MM.1S (cell line): ENCODE data around the gene CLDN34.

Experiments
- DNase-seq: peaks from one replicate; pipeline ENCODE4 v3.0.0-alpha.2; 2015
- H2AFZ ChIP-seq: fragments of 300-600 bp; sonication (generic); 2 replicates; pipeline ENCODE4 v1.6.0; 2016; ENCODE audit warnings: antibody characterized with exemption, low read length
- H3F3A ChIP-seq: fragments of 300-600 bp; sonication (generic); 2 replicates; pipeline ENCODE4 v1.6.1; 2016; ENCODE audit warnings: mild to moderate bottlenecking, antibody characterized with exemption, low read length, moderate library complexity, mixed read lengths; ENCODE audit not compliant: insufficient read depth
- H3K27ac ChIP-seq: fragments of 300-600 bp; sonication (generic); 2 replicates; pipeline ENCODE4 v1.5.1; 2016; ENCODE audit warnings: mild to moderate bottlenecking, low read length
- H3K27me3 ChIP-seq: fragments of 300-600 bp; sonication (generic); replicated peaks from 2 replicates; pipeline ENCODE4 v1.6.0; 2016; ENCODE audit warnings: low read length; ENCODE audit not compliant: insufficient read depth
- H3K36me3 ChIP-seq: fragments of 300-600 bp; sonication (generic); replicated peaks from 2 replicates; pipeline ENCODE4 v1.6.1; 2016; ENCODE audit warnings: mild to moderate bottlenecking, low read length, mixed read lengths; ENCODE audit not compliant: insufficient read depth
- H3K4me1 ChIP-seq: fragments of 300-600 bp; sonication (generic); 2 replicates; pipeline ENCODE4 v1.6.1; 2016; ENCODE audit warnings: low read length, mixed read lengths
- H3K4me2 ChIP-seq: fragments of 300-600 bp; sonication (generic); 2 replicates; pipeline ENCODE4 v1.6.0; 2016; ENCODE audit warnings: low read depth, low read length
- H3K4me3 ChIP-seq: fragments of 300-600 bp; sonication (generic); 2 replicates; pipeline ENCODE4 v1.5.1; 2016; ENCODE audit warnings: low read length, mixed read lengths
- H3K79me2 ChIP-seq: fragments of 300-600 bp; sonication (generic); 2 replicates; pipeline ENCODE4 v1.6.1; 2016; ENCODE audit warnings: mixed run types, low read length, mixed read lengths
- H3K9ac ChIP-seq: fragments of 300-600 bp; sonication (generic); 2 replicates; pipeline ENCODE4 v1.6.1; 2016; ENCODE audit warnings: low read length, mixed read lengths
- H3K9me2 ChIP-seq: fragments of 300-600 bp; sonication (generic); replicated peaks from 2 replicates; pipeline ENCODE4 v1.6.1; 2016; ENCODE audit warnings: mild to moderate bottlenecking, low read length, mixed read lengths; ENCODE audit not compliant: insufficient read depth
- H3K9me3 ChIP-seq: fragments of 300-600 bp; sonication (generic); replicated peaks from 2 replicates; pipeline ENCODE4 v1.6.1; 2016; ENCODE audit warnings: mild to moderate bottlenecking, low read length, mixed read lengths; ENCODE audit not compliant: insufficient read depth
- H4K20me1 ChIP-seq: fragments of 300-600 bp; sonication (generic); 2 replicates; pipeline ENCODE4 v1.6.1; 2016; ENCODE audit warnings: mild to moderate bottlenecking, low read length, moderate library complexity, mixed read lengths; ENCODE audit not compliant: insufficient read depth
- CTCF ChIP-seq: fragments of 300-600 bp; sonication (generic); IDR thresholded peaks from 2 replicates; pipeline ENCODE4 v1.5.1; 2016; ENCODE audit warnings: antibody characterized with exemption, low read length, mixed read lengths
- EZH2 ChIP-seq: fragments of 300-600 bp; sonication (generic); optimal IDR thresholded peaks from 2 replicates; pipeline ENCODE3; 2017; ENCODE audit warnings: low read depth, mild to moderate bottlenecking, antibody characterized with exemption, low read length, mixed read lengths
- EZH2phosphoT487 ChIP-seq: fragments of 300-600 bp; sonication (generic); IDR thresholded peaks from 2 replicates; pipeline ENCODE4 v1.6.1; 2018; ENCODE audit warnings: antibody characterized with exemption, low read length

CLDN34 gene

GRCh38 chrX:10006770-10007169 lies 39.6 kb downstream of the CLDN34 start:
- DNase-seq, result no peak
- no peak overlapping the region for H2AFZ ChIP-seq
- H3F3A ChIP-seq, result no peaks in the 10 kb centered on the region; the same call in 1 of the 2 replicates
- TF ChIP-seq CTCF (no peak), EZH2phosphoT487 (no peak), EZH2 (no peak)
- H3K4me3 ChIP-seq, result no peak overlapping the region
- no peak overlapping the region for H3K27ac ChIP-seq
- peaks cover 6% of the 10 kb centered on the region; the same call in 1 of the 2 replicates for H3K4me1 ChIP-seq
- H3K27me3 ChIP-seq, result no peaks in the 10 kb centered on the region
- no peak overlapping the region for H3K9ac ChIP-seq
- no peaks in the 10 kb centered on the region for H3K9me2 ChIP-seq
- no peaks in the 10 kb centered on the region for H4K20me1 ChIP-seq
- no peaks in the 10 kb centered on the region for H3K36me3 ChIP-seq
- H3K9me3 ChIP-seq, result no peaks in the 10 kb centered on the region
- H3K79me2 ChIP-seq, result no peaks in the 10 kb centered on the region
- H3K4me2 ChIP-seq, result no peak overlapping the region

GRCh38 chrX:10007621-10008020 lies 40.5 kb downstream of the CLDN34 start:
- no peak overlapping the region for H3K4me2 ChIP-seq
- no peaks in the 10 kb centered on the region for H3K27me3 ChIP-seq
- peaks cover 6% of the 10 kb centered on the region; the same call in 1 of the 2 replicates for H3K4me1 ChIP-seq
- H3K9ac ChIP-seq, result no peak overlapping the region
- no peaks in the 10 kb centered on the region; the same call in 1 of the 2 replicates for H3F3A ChIP-seq
- DNase-seq, result no peak
- H3K4me3 ChIP-seq, result no peak overlapping the region
- no peaks in the 10 kb centered on the region for H3K79me2 ChIP-seq
- no peak overlapping the region for H2AFZ ChIP-seq
- H3K27ac ChIP-seq, result no peak overlapping the region
- no peaks in the 10 kb centered on the region for H3K9me3 ChIP-seq
- H3K36me3 ChIP-seq, result no peaks in the 10 kb centered on the region
- no peaks in the 10 kb centered on the region for H3K9me2 ChIP-seq
- TF ChIP-seq EZH2 (no peak), EZH2phosphoT487 (no peak), CTCF (no peak)
- H4K20me1 ChIP-seq, result no peaks in the 10 kb centered on the region

- no peaks in the 10 kb centered on the region for H3K36me3 ChIP-seq
- no peaks in the 10 kb centered on the region for H3K27me3 ChIP-seq
- H2AFZ ChIP-seq, result no peak overlapping the region
- no peaks in the 10 kb centered on the region for H3K9me2 ChIP-seq
- H3K9ac ChIP-seq, result no peak overlapping the region
- H3K4me3 ChIP-seq, result no peak overlapping the region
- H4K20me1 ChIP-seq, result no peaks in the 10 kb centered on the region
- H3K4me1 ChIP-seq, result peaks cover 6% of the 10 kb centered on the region; the same call in 1 of the 2 replicates
- H3K4me2 ChIP-seq, result no peak overlapping the region
- no peaks in the 10 kb centered on the region for H3K9me3 ChIP-seq
- H3F3A ChIP-seq, result no peaks in the 10 kb centered on the region; the same call in 1 of the 2 replicates
- TF ChIP-seq CTCF (no peak), EZH2 (no peak), EZH2phosphoT487 (no peak)
- H3K79me2 ChIP-seq, result no peaks in the 10 kb centered on the region
- no peak overlapping the region for H3K27ac ChIP-seq
- DNase-seq, result no peak
Observed at GRCh38 chrX:10008483-10009056, 41.4 kb downstream of the CLDN34 start.
